ENCODE data around the gene KRTAP13-3. TPM values are rescaled to one million over a fixed set of nuclear protein-coding genes. Genes with fewer than 3 reads are reported as not detected.
A peak's percentile ranks its signal among the peaks of the same experiment; 100 is the strongest.

The KRTAP13-3 gene, protein sequence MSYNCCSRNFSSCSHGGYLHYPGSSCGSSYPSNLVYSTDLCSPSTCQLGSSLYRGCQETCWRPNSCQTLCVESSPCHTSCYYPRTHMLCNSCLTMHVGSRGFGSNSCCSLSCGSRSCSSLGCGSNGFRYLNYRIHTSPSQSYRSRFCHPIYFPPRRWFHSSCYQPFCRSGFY
- not detected for polyA plus RNA-seq
- long read RNA-seq, donor 1 = 0 reads
- long read RNA-seq, donor 2 = 0 reads
- long read RNA-seq, donor 3 = 0 reads
- long read RNA-seq, donor 4 = 0 reads
- long read RNA-seq, donor 5 = 0 reads
- long read RNA-seq, donor 6 = 0 reads
- long read RNA-seq, donor 7 = 0 reads
- long read RNA-seq, donor 8 = 0 reads
- long read RNA-seq, donor 9 = 0 reads
- long read RNA-seq, donor 10 = 0 reads

GRCh38 chr21:30425826-30426225, at the start of gene KRTAP13-3:
KRTAP13-3 (minus strand) TSS chr21:30425926; CDS start chr21:30425912, 14 bp downstream.
- FAIRE-seq (no peak), DNase-seq (no peak)
- H3K9me3 ChIP-seq (ENCODE audit: control insufficient read depth in 2 of 2, insufficient read depth in 1 of 2, low read depth in 1 of 2, low read length in 1 of 2) = no peaks in the 10 kb centered on the region
- 73 to 84% (median 73%) methylated on average over 5 of the region's 5 CpGs for WGBS, 3 donors
- no peak within 1 kb of the TSS for H3K27ac ChIP-seq (ENCODE audit: low read depth in 1 of 3, low read length in 2 of 3)
- no peaks in the 10 kb centered on the region for H3K4me1 ChIP-seq (ENCODE audit: control insufficient read depth in 3 of 3, insufficient read depth in 2 of 3, low read depth in 1 of 3, low read length in 2 of 3)
- H3K36me3 ChIP-seq (ENCODE audit: control insufficient read depth in 3 of 3, insufficient read depth in 2 of 3, low read depth in 1 of 3, low read length in 3 of 3) = no peaks in the 10 kb centered on the region
- H3K4me3 ChIP-seq (ENCODE audit: low read depth in 1 of 3, low read length in 3 of 3) = no peak within 1 kb of the TSS
- H3K27me3 ChIP-seq (ENCODE audit: control insufficient read depth in 3 of 3, insufficient read depth in 3 of 3, low read length in 3 of 3) = no peaks in the 10 kb centered on the region

DNA sequence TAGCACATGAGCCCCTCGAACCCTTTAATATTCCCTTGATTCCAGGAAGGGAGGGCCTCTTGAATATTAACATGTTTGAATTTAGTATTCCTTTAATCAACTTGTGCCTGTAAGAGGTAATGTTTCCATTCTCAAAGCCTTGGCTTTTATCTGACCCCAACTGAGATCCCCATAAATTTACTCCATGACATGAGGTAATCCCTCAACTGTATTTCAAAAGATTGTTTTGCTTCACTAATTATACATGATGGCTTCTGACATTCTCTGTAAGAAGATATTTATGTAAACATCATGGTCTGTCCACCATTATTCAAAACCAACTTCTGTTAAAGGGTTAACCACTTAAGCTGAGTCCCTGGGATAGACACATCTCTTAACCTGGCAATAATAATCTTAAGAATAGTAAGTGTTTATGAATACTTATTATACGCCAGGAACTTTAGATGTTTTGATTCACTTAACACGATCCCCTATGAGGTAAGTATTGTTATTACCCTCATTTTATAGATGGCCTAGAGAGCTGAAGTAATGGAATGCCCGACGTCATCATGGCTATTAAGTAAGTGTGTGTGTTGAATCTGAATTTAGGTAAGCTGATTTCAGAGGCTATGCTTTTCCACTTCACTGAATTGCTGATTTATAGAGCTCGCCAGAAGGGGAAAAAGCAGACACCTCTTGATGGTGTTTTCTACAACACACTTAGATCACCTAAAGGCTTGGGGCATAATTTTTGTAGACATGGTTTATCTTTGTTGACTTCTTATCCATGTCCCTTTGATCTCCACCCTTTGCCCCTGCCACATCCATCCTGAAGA, 43.4 kb upstream of the KRTAP13-3 start:
- H3K27ac ChIP-seq (ENCODE audit: low read depth in 1 of 3, low read length in 2 of 3) = no peak overlapping the region
- DNase-seq (no peak), FAIRE-seq (no peak)
- no peak overlapping the region for H3K4me3 ChIP-seq (ENCODE audit: low read depth in 1 of 3, low read length in 3 of 3)
- no peaks in the 10 kb centered on the region for H3K27me3 ChIP-seq (ENCODE audit: control insufficient read depth in 3 of 3, insufficient read depth in 3 of 3, low read length in 3 of 3)
- 62 to 69% (median 64%) methylated on average over 6 of the region's 6 CpGs for WGBS, 3 donors
- no peaks in the 10 kb centered on the region for H3K4me1 ChIP-seq (ENCODE audit: control insufficient read depth in 3 of 3, insufficient read depth in 2 of 3, low read depth in 1 of 3, low read length in 2 of 3)
- no peaks in the 10 kb centered on the region for H3K9me3 ChIP-seq (ENCODE audit: control insufficient read depth in 2 of 2, insufficient read depth in 1 of 2, low read depth in 1 of 2, low read length in 1 of 2)
- H3K36me3 ChIP-seq (ENCODE audit: control insufficient read depth in 3 of 3, insufficient read depth in 2 of 3, low read depth in 1 of 3, low read length in 3 of 3) = no peaks in the 10 kb centered on the region

DNA sequence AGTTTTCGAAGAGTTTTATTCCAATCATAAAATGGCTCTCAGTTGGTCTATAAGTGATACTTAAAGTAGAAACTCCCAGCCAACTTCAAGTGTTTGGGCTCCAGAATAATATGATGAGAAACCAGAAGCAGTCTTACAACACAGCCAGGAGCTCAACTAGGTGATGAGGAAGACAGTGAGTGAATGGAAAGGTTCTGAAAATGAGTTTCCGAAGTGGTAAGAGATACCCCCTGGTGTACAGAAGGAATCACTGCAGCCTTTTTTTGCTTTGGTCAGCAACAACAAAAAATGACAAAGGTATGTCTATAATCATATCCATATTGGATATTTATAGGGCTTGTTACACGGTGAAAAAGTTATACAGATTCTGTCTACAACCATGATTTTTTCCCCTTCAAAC, 38.0 kb upstream of the KRTAP13-3 start:
- 44 to 53% (median 53%) methylated on average over 3 of the region's 3 CpGs for WGBS, 3 donors
- H3K36me3 ChIP-seq (ENCODE audit: control insufficient read depth in 3 of 3, insufficient read depth in 2 of 3, low read depth in 1 of 3, low read length in 3 of 3) = no peaks in the 10 kb centered on the region

DNA sequence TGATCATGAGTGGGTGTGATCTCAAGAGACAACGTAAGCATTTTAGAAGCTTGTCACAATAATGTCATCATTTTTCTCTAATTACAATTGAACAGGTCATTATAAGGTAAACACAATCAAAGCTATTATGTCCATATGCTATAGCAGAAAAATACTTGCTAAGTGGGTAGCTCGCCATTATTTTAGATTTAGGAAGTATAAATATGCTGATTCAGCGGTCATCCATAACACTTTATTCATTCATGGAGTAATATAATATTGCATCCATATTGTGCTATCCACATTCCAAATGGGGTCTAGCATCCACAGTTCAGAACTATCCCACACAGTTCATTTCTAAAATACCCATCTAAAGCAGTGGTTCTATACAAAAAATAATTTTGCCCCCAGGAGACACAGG, 22.8 kb upstream of the KRTAP13-3 start:
- DNase-seq = no peak
- FAIRE-seq = no peak

More for the DNA sequence above, 38.0 kb upstream of the KRTAP13-3 start:
- Histone ChIP-seq H3K27ac (ENCODE audit: low read depth in 1 of 3, low read length in 2 of 3) (no peak overlapping the region), H3K9me3 (ENCODE audit: control insufficient read depth in 2 of 2, insufficient read depth in 1 of 2, low read depth in 1 of 2, low read length in 1 of 2) (peaks cover 0 to 1% of the 10 kb centered on the region in 2 donors), H3K27me3 (ENCODE audit: control insufficient read depth in 3 of 3, insufficient read depth in 3 of 3, low read length in 3 of 3) (no peaks in the 10 kb centered on the region), H3K4me1 (ENCODE audit: control insufficient read depth in 3 of 3, insufficient read depth in 2 of 3, low read depth in 1 of 3, low read length in 2 of 3) (no peaks in the 10 kb centered on the region), H3K4me3 (ENCODE audit: low read depth in 1 of 3, low read length in 3 of 3) (no peak overlapping the region)
- DNase-seq (peak in 1 of 2 donors; percentile 7), FAIRE-seq (no peak)

DNA sequence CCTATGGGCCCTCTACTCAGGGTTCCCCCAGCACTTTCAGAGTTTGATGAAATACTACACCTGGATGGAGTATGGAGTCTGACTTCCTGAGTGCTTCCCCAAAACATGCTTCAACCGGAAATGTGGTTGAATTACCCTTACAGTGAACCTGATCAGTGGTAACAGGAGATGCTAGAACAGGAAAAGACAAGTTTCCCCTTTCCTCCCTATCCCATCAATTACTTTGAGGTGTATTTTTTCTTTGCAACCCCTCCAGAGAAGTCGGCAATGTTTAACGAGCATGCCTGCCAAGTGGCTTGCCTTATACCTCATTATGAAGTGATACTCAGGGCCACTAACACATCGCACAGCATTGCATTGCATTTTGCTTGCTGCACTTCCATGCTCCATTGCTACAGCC, 21.3 kb upstream of the KRTAP13-3 start:
- DNase-seq = no peak
- no peaks in the 10 kb centered on the region for H3K27me3 ChIP-seq (ENCODE audit: control insufficient read depth in 3 of 3, insufficient read depth in 3 of 3, low read length in 3 of 3)
- H3K27ac ChIP-seq (ENCODE audit: low read depth in 1 of 3, low read length in 2 of 3) = no peak overlapping the region
- no peaks in the 10 kb centered on the region for H3K9me3 ChIP-seq (ENCODE audit: control insufficient read depth in 2 of 2, insufficient read depth in 1 of 2, low read depth in 1 of 2, low read length in 1 of 2)
- H3K4me1 ChIP-seq (ENCODE audit: control insufficient read depth in 3 of 3, insufficient read depth in 2 of 3, low read depth in 1 of 3, low read length in 2 of 3) = no peaks in the 10 kb centered on the region
- no peak overlapping the region for H3K4me3 ChIP-seq (ENCODE audit: low read depth in 1 of 3, low read length in 3 of 3)
- H3K36me3 ChIP-seq (ENCODE audit: control insufficient read depth in 3 of 3, insufficient read depth in 2 of 3, low read depth in 1 of 3, low read length in 3 of 3) = no peaks in the 10 kb centered on the region
- WGBS, 3 donors = 50 to 59% (median 51%) methylated on average over 4 of the region's 4 CpGs
- no peak for FAIRE-seq

More for the DNA sequence above, 22.8 kb upstream of the KRTAP13-3 start:
- H3K4me1 ChIP-seq (ENCODE audit: control insufficient read depth in 3 of 3, insufficient read depth in 2 of 3, low read depth in 1 of 3, low read length in 2 of 3) = no peaks in the 10 kb centered on the region
- 76 to 93% (median 85%) methylated on average over 3 of the region's 3 CpGs for WGBS, 3 donors
- H3K27ac ChIP-seq (ENCODE audit: low read depth in 1 of 3, low read length in 2 of 3) = no peak overlapping the region
- H3K36me3 ChIP-seq (ENCODE audit: control insufficient read depth in 3 of 3, insufficient read depth in 2 of 3, low read depth in 1 of 3, low read length in 3 of 3) = no peaks in the 10 kb centered on the region
- H3K27me3 ChIP-seq (ENCODE audit: control insufficient read depth in 3 of 3, insufficient read depth in 3 of 3, low read length in 3 of 3) = no peaks in the 10 kb centered on the region
- no peaks in the 10 kb centered on the region for H3K9me3 ChIP-seq (ENCODE audit: control insufficient read depth in 2 of 2, insufficient read depth in 1 of 2, low read depth in 1 of 2, low read length in 1 of 2)
- H3K4me3 ChIP-seq (ENCODE audit: low read depth in 1 of 3, low read length in 3 of 3) = no peak overlapping the region

GRCh38 chr21:30444204-30444603, 18.5 kb upstream of the KRTAP13-3 start:
- no peak overlapping the region for H3K4me3 ChIP-seq (ENCODE audit: low read depth in 1 of 3, low read length in 3 of 3)
- H3K27me3 ChIP-seq (ENCODE audit: control insufficient read depth in 3 of 3, insufficient read depth in 3 of 3, low read length in 3 of 3) = no peaks in the 10 kb centered on the region
- no peaks in the 10 kb centered on the region for H3K4me1 ChIP-seq (ENCODE audit: control insufficient read depth in 3 of 3, insufficient read depth in 2 of 3, low read depth in 1 of 3, low read length in 2 of 3)
- FAIRE-seq (no peak), DNase-seq (no peak)
- no peak overlapping the region for H3K27ac ChIP-seq (ENCODE audit: low read depth in 1 of 3, low read length in 2 of 3)
- no peaks in the 10 kb centered on the region for H3K36me3 ChIP-seq (ENCODE audit: control insufficient read depth in 3 of 3, insufficient read depth in 2 of 3, low read depth in 1 of 3, low read length in 3 of 3)
- WGBS, 3 donors = 33 to 60% (median 36%) methylated on average over 1 of the region's 1 CpG
- no peaks in the 10 kb centered on the region for H3K9me3 ChIP-seq (ENCODE audit: control insufficient read depth in 2 of 2, insufficient read depth in 1 of 2, low read depth in 1 of 2, low read length in 1 of 2)

GRCh38 chr21:30443226-30443625, 17.5 kb upstream of the KRTAP13-3 start:
- H3K9me3 ChIP-seq (ENCODE audit: control insufficient read depth in 2 of 2, insufficient read depth in 1 of 2, low read depth in 1 of 2, low read length in 1 of 2) = no peaks in the 10 kb centered on the region
- H3K4me3 ChIP-seq (ENCODE audit: low read depth in 1 of 3, low read length in 3 of 3) = no peak overlapping the region
- H3K27ac ChIP-seq (ENCODE audit: low read depth in 1 of 3, low read length in 2 of 3) = no peak overlapping the region
- no peaks in the 10 kb centered on the region for H3K27me3 ChIP-seq (ENCODE audit: control insufficient read depth in 3 of 3, insufficient read depth in 3 of 3, low read length in 3 of 3)
- DNase-seq (peak in 1 of 2 donors; percentile 10), FAIRE-seq (no peak)
- no peaks in the 10 kb centered on the region for H3K4me1 ChIP-seq (ENCODE audit: control insufficient read depth in 3 of 3, insufficient read depth in 2 of 3, low read depth in 1 of 3, low read length in 2 of 3)
- H3K36me3 ChIP-seq (ENCODE audit: control insufficient read depth in 3 of 3, insufficient read depth in 2 of 3, low read depth in 1 of 3, low read length in 3 of 3) = no peaks in the 10 kb centered on the region

DNA sequence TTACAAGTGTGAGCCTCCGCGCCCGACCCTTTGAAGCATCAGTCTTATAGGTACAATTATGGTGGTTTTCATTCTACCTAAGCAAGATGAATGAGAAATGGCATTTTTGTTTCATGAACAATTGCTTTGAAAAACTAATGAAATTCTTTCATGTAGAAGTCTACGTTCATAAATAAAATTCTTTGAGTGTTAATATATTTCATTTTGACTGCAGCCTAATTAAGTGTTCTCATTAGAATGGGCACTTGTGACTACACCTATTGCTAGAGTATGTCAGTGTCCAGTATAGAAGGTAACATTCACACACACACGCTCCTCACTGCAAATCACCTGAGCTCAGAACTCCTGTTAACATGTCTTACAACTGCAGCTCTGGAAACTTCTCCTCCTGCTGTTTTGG, 14.2 kb upstream of the KRTAP13-3 start, which contains the start of gene KRTAP15-1:
Gene KRTAP15-1, plus strand, starts transcription at position 301 of the 400 bp plus-strand sequence. Its CDS starts 53 bp downstream, at position 354.
- no peak within 1 kb of the TSS for H3K27ac ChIP-seq (ENCODE audit: low read depth in 1 of 3, low read length in 2 of 3)
- FAIRE-seq = no peak
- DNase-seq = no peak
- H3K27me3 ChIP-seq (ENCODE audit: control insufficient read depth in 3 of 3, insufficient read depth in 3 of 3, low read length in 3 of 3) = no peaks in the 10 kb centered on the region
- no peaks in the 10 kb centered on the region for H3K9me3 ChIP-seq (ENCODE audit: control insufficient read depth in 2 of 2, insufficient read depth in 1 of 2, low read depth in 1 of 2, low read length in 1 of 2)
- no peak within 1 kb of the TSS for H3K4me3 ChIP-seq (ENCODE audit: low read depth in 1 of 3, low read length in 3 of 3)
- WGBS, 3 donors = 90 to 93% (median 91%) methylated on average over 5 of the region's 5 CpGs
- H3K4me1 ChIP-seq (ENCODE audit: control insufficient read depth in 3 of 3, insufficient read depth in 2 of 3, low read depth in 1 of 3, low read length in 2 of 3) = no peaks in the 10 kb centered on the region
- H3K36me3 ChIP-seq (ENCODE audit: control insufficient read depth in 3 of 3, insufficient read depth in 2 of 3, low read depth in 1 of 3, low read length in 3 of 3) = no peaks in the 10 kb centered on the region

Measured in small intestine (tissue), 16 donors.